ENCODE data around the gene MED13L.

The MED13L gene

DNA sequence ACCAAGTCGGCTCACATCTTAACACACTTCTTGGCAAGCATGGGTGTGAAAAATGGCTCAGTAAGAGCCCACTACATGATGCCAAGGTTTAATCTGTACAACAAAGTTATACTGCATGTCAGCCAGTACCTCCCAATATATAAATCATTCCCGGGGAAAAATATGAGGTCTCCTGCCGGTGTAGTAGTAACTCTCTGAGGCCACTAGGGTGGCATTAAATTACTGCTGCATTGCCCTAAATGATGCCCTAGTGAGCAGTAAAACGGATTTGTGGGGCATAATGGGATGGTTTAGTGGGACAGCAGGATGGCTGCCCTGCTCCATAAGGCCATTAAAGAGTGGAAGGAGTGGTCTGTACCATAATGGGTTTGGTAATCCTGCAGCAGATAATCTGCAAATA lies 267.7 kb downstream of the MED13L start:
- DNase-seq (ENCODE audit: low read depth), result no peak
- TF ChIP-seq, protein P1, sequence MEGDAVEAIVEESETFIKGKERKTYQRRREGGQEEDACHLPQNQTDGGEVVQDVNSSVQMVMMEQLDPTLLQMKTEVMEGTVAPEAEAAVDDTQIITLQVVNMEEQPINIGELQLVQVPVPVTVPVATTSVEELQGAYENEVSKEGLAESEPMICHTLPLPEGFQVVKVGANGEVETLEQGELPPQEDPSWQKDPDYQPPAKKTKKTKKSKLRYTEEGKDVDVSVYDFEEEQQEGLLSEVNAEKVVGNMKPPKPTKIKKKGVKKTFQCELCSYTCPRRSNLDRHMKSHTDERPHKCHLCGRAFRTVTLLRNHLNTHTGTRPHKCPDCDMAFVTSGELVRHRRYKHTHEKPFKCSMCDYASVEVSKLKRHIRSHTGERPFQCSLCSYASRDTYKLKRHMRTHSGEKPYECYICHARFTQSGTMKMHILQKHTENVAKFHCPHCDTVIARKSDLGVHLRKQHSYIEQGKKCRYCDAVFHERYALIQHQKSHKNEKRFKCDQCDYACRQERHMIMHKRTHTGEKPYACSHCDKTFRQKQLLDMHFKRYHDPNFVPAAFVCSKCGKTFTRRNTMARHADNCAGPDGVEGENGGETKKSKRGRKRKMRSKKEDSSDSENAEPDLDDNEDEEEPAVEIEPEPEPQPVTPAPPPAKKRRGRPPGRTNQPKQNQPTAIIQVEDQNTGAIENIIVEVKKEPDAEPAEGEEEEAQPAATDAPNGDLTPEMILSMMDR (conservative IDR thresholded peaks at IDR 0.05; ENCODE audit: low read length), result peak; percentile 31
- no peak overlapping the region for H3K4me3 ChIP-seq (ENCODE audit: low read length)

DNA sequence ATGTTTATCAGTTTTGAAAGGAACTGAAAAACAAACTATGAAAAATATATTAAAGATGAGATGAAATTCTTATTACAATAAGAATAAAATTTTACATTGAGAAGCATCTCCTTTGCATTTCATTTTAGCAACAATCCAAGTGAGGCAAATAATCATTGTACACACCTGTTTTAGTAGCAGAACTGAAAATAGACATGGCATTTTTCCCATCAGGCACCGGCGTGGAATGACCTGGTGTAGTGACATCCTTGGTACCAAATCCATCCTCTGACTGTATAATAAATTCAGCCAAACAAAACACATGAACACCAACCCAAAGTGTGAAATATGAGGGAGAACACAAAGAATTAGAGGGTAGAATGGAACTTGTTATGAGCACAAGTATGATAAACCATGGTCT lies 271.4 kb downstream of the MED13L start:
- TF ChIP-seq, protein P1 (conservative IDR thresholded peaks at IDR 0.05; ENCODE audit: low read length), result no peak
- DNase-seq (ENCODE audit: low read depth), result no peak
- no peak overlapping the region for H3K4me3 ChIP-seq (ENCODE audit: low read length)

DNA sequence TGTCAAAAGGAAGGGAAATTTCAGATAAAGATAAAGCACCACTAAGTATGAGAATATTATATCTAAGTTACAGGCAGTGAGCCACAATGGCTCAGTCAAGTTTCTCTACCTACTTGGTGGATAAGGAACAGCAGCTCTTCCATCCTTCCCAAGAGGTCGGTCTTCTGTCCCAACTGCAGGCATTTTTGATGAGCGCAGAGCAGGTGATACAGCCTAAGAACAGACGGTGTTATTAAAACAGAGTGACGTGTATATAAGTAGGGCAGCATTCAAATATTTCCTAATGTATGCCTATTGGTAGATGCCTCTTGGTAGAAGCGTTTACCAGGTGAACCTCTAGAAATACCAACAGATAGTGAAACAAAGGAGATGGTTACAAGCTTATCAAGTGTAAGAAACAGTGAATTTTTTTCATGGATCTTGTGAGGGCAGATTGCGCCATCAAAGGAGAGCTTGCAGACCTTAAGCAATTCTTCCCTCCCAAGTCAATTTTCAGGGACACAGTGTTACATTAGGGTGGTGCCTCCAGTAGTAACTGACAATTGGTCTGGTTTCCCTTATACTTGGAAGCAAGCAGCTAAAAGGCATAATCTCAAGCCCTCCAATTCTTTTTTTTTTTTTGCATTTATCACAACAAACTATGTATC lies 274.5 kb downstream of the MED13L start:
- peak; percentile 49 for DNase-seq (ENCODE audit: low read depth)
- H3K4me3 ChIP-seq (ENCODE audit: low read length), result no peak overlapping the region
- TF ChIP-seq, protein P1 (conservative IDR thresholded peaks at IDR 0.05; ENCODE audit: low read length), result no peak

DNA sequence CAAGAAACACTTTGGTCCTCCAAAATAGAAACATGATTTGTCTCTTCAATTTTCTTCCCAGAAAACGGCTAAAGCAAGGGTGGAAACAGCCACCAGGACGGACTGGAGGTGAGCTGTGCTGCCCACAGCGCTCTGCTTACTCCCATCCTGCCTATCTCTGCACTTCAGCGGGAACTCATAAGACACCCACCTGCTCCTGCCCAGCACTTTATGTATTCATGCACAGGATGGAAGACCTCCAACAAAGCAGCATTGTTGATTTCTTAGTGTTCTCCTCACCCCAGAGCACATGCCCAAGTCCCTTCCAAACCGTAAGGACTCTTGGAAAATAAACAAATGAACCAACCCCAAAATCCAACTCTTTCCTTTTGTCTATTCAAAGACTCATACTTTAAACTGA lies 277.2 kb downstream of the MED13L start:
- no peak overlapping the region for H3K4me3 ChIP-seq (ENCODE audit: low read length)
- TF ChIP-seq, protein P1 (conservative IDR thresholded peaks at IDR 0.05; ENCODE audit: low read length), result no peak
- DNase-seq (ENCODE audit: low read depth), result no peak

DNA sequence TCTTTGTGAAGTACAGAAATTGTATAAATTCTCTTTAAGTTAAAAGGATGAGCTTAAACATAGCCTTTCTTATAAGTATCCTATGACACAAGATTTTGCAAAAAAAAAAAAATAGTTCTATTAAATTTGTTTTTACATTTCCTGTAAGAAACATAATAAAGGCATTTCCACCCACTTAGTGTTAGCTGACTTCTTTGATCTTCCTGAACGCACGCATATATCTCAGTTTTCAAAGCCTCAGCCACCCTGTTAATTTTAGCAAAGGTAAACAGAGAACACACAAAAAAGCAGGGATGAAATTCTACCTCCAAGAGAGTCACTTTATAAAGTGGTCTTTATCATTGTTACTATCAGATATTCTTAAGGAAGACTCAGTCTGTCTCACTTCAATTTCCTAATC lies 277.9 kb downstream of the MED13L start:
- TF ChIP-seq, protein P1 (conservative IDR thresholded peaks at IDR 0.05; ENCODE audit: low read length), result no peak
- DNase-seq (ENCODE audit: low read depth), result no peak
- H3K4me3 ChIP-seq (ENCODE audit: low read length), result no peak overlapping the region

DNA sequence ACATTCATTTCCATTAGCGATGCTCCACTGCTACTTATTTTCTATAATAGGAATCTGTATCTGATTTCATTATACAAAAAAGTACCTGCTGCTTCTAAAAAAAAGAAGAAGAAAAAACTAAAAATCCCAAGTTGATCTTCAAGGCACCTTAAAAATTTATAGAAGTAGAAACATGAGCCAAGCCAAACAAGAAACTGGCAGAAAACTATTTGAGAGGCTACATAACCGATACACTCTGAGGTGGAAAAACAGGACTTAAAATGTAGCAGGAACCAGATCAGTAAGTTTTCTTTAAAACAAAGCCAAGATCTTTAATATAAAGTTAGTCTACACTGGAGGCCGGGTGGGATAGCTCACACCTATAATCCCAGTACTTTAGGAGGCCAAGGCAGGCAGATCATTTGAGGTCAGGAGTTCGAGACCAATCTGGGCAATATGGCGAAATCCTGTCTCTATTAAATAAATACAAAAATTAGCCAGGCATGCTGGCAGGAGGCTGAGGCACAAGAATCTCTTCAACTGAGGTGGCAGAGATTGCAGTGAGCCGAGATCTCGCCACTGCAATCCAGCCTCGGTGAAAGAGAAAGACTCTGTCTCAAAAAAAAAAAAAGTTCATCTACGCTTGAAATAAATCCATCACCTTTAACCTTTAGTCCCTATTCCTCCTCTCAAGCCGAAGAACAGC lies 278.6 kb downstream of the MED13L start:
- H3K4me3 ChIP-seq (ENCODE audit: low read length), result no peak overlapping the region
- DNase-seq (ENCODE audit: low read depth), result no peak
- TF ChIP-seq, protein P1 (conservative IDR thresholded peaks at IDR 0.05; ENCODE audit: low read length), result no peak

DNA sequence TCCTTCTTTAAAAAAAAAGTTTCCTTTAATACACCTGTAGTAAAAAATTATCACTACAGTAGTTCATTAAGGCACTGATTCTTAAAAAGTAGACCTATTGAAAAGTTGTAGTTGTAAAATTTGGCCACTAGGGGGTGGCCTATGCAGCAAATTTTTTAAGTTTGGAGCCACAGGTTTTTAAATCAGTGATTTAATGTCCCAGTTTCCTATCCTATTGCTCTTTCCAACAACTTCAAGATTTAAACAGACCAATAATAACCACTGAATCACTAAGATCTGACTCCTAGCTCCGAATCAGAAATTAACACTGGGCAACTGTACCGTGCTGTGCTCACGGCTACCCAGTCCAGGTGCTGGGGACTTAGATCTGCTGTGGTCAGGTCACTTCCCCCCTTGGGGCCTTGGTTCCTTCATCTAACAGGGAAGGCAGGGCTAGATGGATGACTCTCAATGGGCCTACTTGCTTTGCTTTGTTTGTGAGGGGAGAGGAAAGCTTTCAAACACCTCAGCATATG lies 279.3 kb downstream of the MED13L start:
- peak; percentile 67 for DNase-seq (ENCODE audit: low read depth)
- TF ChIP-seq, protein P1 (conservative IDR thresholded peaks at IDR 0.05; ENCODE audit: low read length), result peak; percentile 73
- no peak overlapping the region for H3K4me3 ChIP-seq (ENCODE audit: low read length)
